ENCODE results near the gene FES.
"Not testable (repeated sequence)": the region's sequence is repeated elsewhere in the genome, so short reads cannot be mapped to it uniquely, and the experiment has no call there.

FES gene

DNA sequence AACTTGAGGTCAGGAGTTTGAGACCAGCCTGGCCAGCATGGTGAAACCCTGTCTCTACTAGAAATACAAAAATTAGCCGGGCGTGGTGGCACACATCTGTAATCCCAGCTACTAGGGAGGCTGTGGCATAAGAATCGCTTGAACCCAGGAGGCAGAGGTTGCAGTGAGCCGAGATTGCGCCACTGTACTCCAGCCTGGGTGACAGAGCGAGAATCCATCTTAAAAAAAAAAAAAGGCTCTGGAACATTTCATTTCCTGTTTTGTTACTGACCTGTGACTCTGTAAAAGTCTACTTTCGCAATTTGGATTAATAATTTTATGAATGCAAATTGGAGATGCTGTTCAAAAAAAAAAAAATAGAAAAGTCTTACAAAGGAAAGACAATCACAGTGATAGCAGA, 43.8 kb downstream of the FES start:
- not testable (repeated sequence) for DNase-seq (ENCODE audit: low read depth in 3 of 3, low spot score in 1 of 3)

DNA sequence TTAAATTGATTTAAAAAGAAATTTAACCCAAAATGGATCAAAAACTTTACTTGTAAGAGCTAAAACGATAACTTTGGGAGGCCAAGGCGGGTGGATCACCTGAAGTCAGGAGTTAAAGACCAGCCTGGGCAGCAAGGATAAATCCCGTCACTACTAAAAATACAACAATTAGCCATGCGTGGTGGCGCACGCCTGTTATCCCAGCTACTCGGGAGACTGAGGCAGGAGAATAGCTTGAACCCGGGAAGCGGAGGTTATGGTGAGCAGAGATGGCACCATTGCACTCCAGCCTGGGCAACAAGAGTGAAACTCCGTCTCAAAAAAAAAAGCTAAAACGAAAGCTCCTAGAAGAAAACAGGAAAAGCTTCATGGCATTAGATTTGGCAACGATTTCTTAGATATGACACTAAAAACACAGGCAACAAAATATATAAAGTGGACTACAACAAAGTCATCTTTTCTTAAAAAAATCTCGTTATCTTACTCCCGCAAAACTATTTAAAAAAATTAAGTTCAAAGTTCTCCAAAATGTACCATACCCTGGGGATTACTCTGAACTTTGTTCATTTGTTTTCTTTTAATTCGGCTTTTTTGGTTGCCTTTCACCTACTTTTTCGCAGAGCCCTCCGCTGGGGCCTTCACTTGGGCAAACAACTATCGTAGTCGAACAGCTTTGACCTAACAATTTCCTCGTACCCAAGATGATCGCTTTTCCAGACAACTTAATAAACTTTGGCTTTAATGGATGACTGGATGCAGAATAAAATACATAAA, 45.1 kb downstream of the FES start:
- DNase-seq (ENCODE audit: low read depth in 3 of 3, low spot score in 1 of 3): no peak

GRCh38 chr15:90930861-90931574, 46.7 kb downstream of the FES start:
- no peak for DNase-seq (ENCODE audit: low read depth in 3 of 3, low spot score in 1 of 3)

- DNase-seq (ENCODE audit: low read depth in 3 of 3, low spot score in 1 of 3): no peak
These were observed 47.2 kb downstream of the FES start for GRCh38 chr15:90931575-90931827.

DNA sequence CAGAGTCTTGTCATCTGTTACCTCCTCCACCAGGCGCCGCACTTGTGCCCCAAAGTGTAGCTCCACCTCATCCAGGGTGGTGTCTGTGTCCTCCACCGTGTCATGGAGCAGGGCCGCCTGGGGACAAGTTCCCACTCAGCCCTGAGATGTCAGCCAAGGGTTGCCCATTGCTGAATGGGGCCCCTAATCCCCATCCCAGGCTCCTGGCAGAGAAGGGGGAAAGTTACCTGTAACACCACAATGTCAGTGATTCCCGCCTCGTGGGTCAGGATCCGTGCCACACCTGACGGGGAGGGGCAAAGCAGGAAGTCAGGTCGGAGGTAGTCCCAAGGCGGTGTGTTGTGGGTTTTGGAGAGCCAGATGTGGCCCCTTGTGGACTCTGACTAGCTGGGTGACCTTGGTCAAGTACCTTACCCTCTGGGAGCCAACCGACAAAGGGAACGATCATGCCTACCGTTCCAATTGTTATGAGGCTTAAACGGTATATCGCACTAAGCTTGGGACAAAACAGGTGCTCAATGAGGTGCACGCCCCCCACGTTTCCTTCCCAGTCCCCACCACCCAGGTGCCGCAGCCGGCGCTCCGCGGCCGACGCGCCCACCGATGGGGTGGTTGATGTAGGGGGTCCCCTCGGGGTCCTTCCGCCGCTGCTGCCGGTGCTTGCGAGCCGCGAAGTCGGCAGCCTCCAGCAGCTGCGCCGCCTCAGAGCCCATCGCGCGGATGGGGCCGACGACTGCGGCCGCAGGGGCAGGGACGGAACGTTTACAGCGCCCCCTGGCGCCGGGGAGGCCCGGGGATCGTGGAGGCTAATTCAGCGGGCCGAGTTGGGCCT, 47.7 kb downstream of the FES start, which contains the start of gene HDDC3:
HDDC3 (minus strand) TSS at position 722 of the 832 bp plus-strand sequence; CDS start at position 713, 9 bp downstream.
- DNase-seq (ENCODE audit: low read depth in 3 of 3, low spot score in 1 of 3): peak; percentile 67 to 95 (median 74)

DNA sequence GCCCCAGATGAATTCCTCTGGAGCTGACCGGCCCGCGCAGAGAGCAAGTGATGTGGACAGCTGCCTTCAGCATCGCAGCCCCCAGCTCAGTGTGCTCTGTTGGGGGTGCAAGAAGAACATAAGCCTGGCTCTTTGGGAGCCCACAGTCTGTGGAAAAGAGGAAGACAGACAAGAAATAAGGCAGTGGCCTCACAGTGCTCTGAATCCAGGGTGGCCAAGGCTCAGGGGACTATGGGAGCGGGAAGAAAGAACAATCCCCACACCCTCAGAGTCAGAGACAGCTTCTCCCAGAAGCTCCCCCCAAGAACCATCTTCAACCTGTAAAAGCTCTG, 48.3 kb downstream of the FES start:
- DNase-seq (ENCODE audit: low read depth in 3 of 3, low spot score in 1 of 3): no peak

DNA sequence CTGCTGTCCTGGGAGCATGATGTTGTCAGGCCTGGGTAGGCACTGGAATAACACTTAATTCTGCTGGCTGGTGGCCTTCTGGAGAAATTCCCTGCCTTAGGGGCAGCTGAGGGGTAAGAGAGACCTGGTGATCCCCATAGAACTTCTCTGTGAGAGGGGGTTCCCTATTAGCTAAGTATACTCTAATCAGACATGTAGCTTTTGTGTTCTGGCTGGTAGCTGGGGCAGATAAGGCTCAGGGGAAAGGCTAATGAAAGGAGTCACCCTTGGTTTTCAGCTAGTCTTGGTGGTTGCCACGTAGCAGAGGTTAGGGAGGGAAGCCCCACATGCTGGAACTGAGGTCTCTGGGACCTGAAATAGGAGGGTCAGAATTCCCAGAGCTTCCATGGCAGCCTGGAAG, 49.0 kb downstream of the FES start:
- DNase-seq (ENCODE audit: low read depth in 3 of 3, low spot score in 1 of 3): no peak

GRCh38 chr15:90934256-90934948, 50.1 kb downstream of the FES start:
- DNase-seq (ENCODE audit: low read depth in 3 of 3, low spot score in 1 of 3): peak; percentile 63 to 75 (median 64)

GRCh38 chr15:90934949-90935751, 50.8 kb downstream of the FES start, which contains the start of gene UNC45A:
Gene UNC45A, plus strand, starts transcription at chr15:90935285. Its CDS starts 40 bp downstream, at chr15:90935325.
- DNase-seq (ENCODE audit: low read depth in 3 of 3, low spot score in 1 of 3): peak; percentile 89 to 97 (median 93)

- DNase-seq (ENCODE audit: low read depth in 3 of 3, low spot score in 1 of 3): no peak
These were observed 52.5 kb downstream of the FES start for GRCh38 chr15:90936823-90937222.

- no peak for DNase-seq (ENCODE audit: low read depth in 3 of 3, low spot score in 1 of 3)
These were observed 54.0 kb downstream of the FES start for GRCh38 chr15:90938261-90938660.

GRCh38 chr15:90939756-90940155, 55.5 kb downstream of the FES start:
- DNase-seq (ENCODE audit: low read depth in 3 of 3, low spot score in 1 of 3): no peak

DNA sequence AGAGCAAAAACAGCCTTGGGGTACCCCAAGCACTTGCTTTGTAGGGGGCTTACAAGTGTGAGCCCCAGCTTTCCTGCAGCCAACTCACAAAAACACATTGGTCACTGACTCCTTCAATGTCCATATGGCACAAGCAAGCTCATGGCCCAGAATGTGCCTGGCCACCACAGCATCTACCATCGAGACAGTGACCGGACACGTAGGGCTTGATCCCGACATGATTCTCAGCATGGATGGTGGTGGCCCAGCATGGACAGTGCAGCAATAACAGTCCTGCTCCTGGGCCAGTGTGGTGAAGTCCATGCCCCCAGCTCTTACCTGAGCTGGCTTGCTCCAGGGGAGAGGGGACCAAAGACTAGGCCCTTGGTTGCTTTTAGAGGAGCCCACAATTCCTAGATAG, 56.7 kb downstream of the FES start:
- DNase-seq (ENCODE audit: low read depth in 3 of 3, low spot score in 1 of 3): no peak

- no peak for DNase-seq (ENCODE audit: low read depth in 3 of 3, low spot score in 1 of 3)
These were observed 58.2 kb downstream of the FES start for GRCh38 chr15:90942354-90943120.

DNA sequence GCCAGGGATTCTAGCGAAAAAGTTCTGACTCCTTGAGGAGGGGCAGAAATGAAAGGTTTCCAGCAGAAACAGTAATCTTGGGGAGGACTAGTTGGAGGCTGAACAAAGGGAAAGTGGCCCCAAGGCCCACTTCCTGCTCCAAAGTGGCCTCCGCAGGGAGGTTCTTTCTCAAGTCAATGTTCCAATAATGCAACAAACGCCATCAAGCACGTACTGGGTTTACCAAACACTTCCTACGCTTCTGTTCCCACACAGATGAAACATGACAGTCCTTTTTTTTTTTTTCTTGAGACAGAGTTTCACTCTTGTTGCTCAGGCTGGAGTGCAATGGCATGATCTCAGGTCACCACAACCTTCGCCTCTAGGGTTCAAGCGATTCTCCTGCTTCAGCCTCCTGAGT, 60.8 kb downstream of the FES start:
- DNase-seq (ENCODE audit: low read depth in 3 of 3, low spot score in 1 of 3): no peak
